ENCODE results near the gene IDI1.
"Not testable (repeated sequence)": the region's sequence is repeated elsewhere in the genome, so short reads cannot be mapped to it uniquely, and the experiment has no call there.

Gene IDI1

GRCh38 chr10:1019362-1019761 lies 29.6 kb downstream of the IDI1 start:
- Histone ChIP-seq H3K9me3 (ENCODE audit: control insufficient read depth, low read length) (no peaks in the 10 kb centered on the region), H3K27ac (ENCODE audit: insufficient read depth, low read depth, low read length, poor library complexity, severe bottlenecking) (no peak overlapping the region), H3K27me3 (ENCODE audit: control insufficient read depth, insufficient read depth, low read length, poor library complexity, severe bottlenecking) (no peaks in the 10 kb centered on the region), H3K4me3 (ENCODE audit: insufficient read depth, low read depth, low read length) (no peak overlapping the region), H3K36me3 (ENCODE audit: control insufficient read depth, insufficient read depth, low read length) (peaks cover 34% of the 10 kb centered on the region), H3K4me1 (ENCODE audit: control insufficient read depth, insufficient read depth, low read length) (no peaks in the 10 kb centered on the region)
- 93 to 96% methylated on average over 10 of the region's 10 CpGs for WGBS, 2 experiments

DNA sequence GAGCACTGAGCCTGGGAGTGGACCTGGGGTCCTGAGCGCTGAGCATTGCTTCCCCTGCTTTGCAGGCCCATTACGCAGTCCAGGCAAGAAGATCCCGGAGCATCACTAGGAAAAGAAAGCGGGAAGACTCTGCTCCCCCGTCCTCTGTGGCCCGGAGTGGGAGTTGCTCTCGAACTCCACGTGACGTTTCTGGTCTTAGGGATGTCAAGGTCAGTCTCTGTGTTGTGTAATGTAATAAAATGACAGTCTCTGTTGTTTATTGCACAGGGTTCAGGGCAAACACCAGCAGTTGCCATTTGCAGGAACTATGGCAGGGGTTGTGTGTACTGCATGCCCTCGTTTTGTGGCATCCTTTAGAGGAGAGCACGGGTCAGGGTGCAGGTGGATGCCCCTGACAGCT lies 33.2 kb downstream of the IDI1 start:
- no peaks in the 10 kb centered on the region for H3K9me3 ChIP-seq (ENCODE audit: control insufficient read depth, low read length)
- H3K27ac ChIP-seq (ENCODE audit: insufficient read depth, low read depth, low read length, poor library complexity, severe bottlenecking): no peak overlapping the region
- no peaks in the 10 kb centered on the region for H3K4me1 ChIP-seq (ENCODE audit: control insufficient read depth, insufficient read depth, low read length)
- H3K27me3 ChIP-seq (ENCODE audit: control insufficient read depth, insufficient read depth, low read length, poor library complexity, severe bottlenecking): no peaks in the 10 kb centered on the region
- peaks cover 58% of the 10 kb centered on the region for H3K36me3 ChIP-seq (ENCODE audit: control insufficient read depth, insufficient read depth, low read length)
- no peak overlapping the region for H3K4me3 ChIP-seq (ENCODE audit: insufficient read depth, low read depth, low read length)
- 94 to 95% methylated on average over 11 of the region's 11 CpGs for WGBS, 2 experiments

DNA sequence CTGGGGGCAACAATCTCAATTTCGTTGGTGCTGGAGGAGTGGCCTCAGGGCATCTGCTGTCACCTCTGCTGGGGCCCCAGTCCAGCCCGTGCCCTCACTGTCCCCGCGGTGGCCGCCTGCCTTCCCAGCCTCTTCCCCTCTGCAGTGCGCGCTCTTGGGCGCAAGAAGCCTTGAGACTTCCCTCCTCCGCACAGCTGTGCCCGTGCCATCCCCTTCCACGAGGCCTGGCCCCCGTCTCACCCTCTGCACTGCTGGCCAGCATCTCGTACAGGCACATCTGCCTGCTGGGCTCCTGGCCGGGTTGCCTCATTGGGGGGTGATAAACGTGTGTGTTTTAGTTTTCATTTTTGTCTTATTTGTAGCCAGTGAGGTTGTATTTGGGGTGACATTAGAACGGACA lies 37.2 kb downstream of the IDI1 start:
- no peaks in the 10 kb centered on the region for H3K4me1 ChIP-seq (ENCODE audit: control insufficient read depth, insufficient read depth, low read length)
- no peak overlapping the region for H3K27ac ChIP-seq (ENCODE audit: insufficient read depth, low read depth, low read length, poor library complexity, severe bottlenecking)
- H3K27me3 ChIP-seq (ENCODE audit: control insufficient read depth, insufficient read depth, low read length, poor library complexity, severe bottlenecking): no peaks in the 10 kb centered on the region
- WGBS, 2 experiments: 96 to 97% methylated on average over 16 of the region's 16 CpGs
- no peak overlapping the region for H3K4me3 ChIP-seq (ENCODE audit: insufficient read depth, low read depth, low read length)
- peaks cover 62% of the 10 kb centered on the region for H3K36me3 ChIP-seq (ENCODE audit: control insufficient read depth, insufficient read depth, low read length)
- no peaks in the 10 kb centered on the region for H3K9me3 ChIP-seq (ENCODE audit: control insufficient read depth, low read length)

- Histone ChIP-seq H3K4me1 (ENCODE audit: control insufficient read depth, insufficient read depth, low read length) (no peaks in the 10 kb centered on the region), H3K36me3 (ENCODE audit: control insufficient read depth, insufficient read depth, low read length) (peaks cover 59% of the 10 kb centered on the region), H3K27me3 (ENCODE audit: control insufficient read depth, insufficient read depth, low read length, poor library complexity, severe bottlenecking) (no peaks in the 10 kb centered on the region), H3K4me3 (ENCODE audit: insufficient read depth, low read depth, low read length) (no peak overlapping the region), H3K9me3 (ENCODE audit: control insufficient read depth, low read length) (no peaks in the 10 kb centered on the region), H3K27ac (ENCODE audit: insufficient read depth, low read depth, low read length, poor library complexity, severe bottlenecking) (no peak overlapping the region)
- WGBS, 2 experiments: 89 to 90% methylated on average over 7 of the region's 7 CpGs
Measured at GRCh38 chr10:1010703-1011102, 38.2 kb downstream of the IDI1 start.

- H3K9me3 ChIP-seq (ENCODE audit: control insufficient read depth, low read length); H3K4me1 ChIP-seq (ENCODE audit: control insufficient read depth, insufficient read depth, low read length); H3K27me3 ChIP-seq (ENCODE audit: control insufficient read depth, insufficient read depth, low read length, poor library complexity, severe bottlenecking); H3K27ac ChIP-seq (ENCODE audit: insufficient read depth, low read depth, low read length, poor library complexity, severe bottlenecking); H3K4me3 ChIP-seq (ENCODE audit: insufficient read depth, low read depth, low read length): not testable (repeated sequence)
- peaks cover 61% of the 10 kb centered on the region for H3K36me3 ChIP-seq (ENCODE audit: control insufficient read depth, insufficient read depth, low read length)
- 78 to 80% methylated on average over 7 of the region's 8 CpGs for WGBS, 2 experiments
Measured at GRCh38 chr10:1009947-1010346, 39.0 kb downstream of the IDI1 start.

GRCh38 chr10:1009071-1009494 lies 39.8 kb downstream of the IDI1 start:
- no peaks in the 10 kb centered on the region for H3K9me3 ChIP-seq (ENCODE audit: control insufficient read depth, low read length)
- H3K27ac ChIP-seq (ENCODE audit: insufficient read depth, low read depth, low read length, poor library complexity, severe bottlenecking): no peak overlapping the region
- peaks cover 62% of the 10 kb centered on the region for H3K36me3 ChIP-seq (ENCODE audit: control insufficient read depth, insufficient read depth, low read length)
- no peaks in the 10 kb centered on the region for H3K4me1 ChIP-seq (ENCODE audit: control insufficient read depth, insufficient read depth, low read length)
- no peak overlapping the region for H3K4me3 ChIP-seq (ENCODE audit: insufficient read depth, low read depth, low read length)
- no peaks in the 10 kb centered on the region for H3K27me3 ChIP-seq (ENCODE audit: control insufficient read depth, insufficient read depth, low read length, poor library complexity, severe bottlenecking)
- 96 to 97% methylated on average over 8 to 9 of the region's 9 CpGs for WGBS, 2 experiments

DNA sequence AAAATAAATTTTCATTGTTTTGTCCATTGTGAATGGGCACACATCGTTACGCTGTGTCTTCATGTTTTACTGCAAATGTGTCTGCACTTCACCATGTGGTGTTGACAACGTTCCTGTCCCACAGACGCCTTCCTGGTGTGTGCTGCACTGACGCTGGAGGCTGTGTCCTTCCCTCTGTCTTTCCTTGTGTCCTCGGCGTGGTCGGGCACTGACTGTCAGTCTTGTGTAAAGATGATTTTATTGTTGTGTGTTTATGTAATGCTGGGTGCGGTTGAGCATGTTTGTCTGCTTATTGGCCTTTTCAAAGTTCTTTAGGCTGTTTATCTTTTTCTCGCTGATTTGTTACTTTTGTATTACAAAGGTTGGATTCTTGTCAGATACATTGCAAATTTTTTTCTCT lies 41.3 kb downstream of the IDI1 start:
- no peaks in the 10 kb centered on the region for H3K4me1 ChIP-seq (ENCODE audit: control insufficient read depth, insufficient read depth, low read length)
- H3K4me3 ChIP-seq (ENCODE audit: insufficient read depth, low read depth, low read length): no peak overlapping the region
- no peak overlapping the region for H3K27ac ChIP-seq (ENCODE audit: insufficient read depth, low read depth, low read length, poor library complexity, severe bottlenecking)
- 93 to 95% methylated on average over 10 of the region's 10 CpGs for WGBS, 2 experiments
- H3K27me3 ChIP-seq (ENCODE audit: control insufficient read depth, insufficient read depth, low read length, poor library complexity, severe bottlenecking): no peaks in the 10 kb centered on the region
- H3K9me3 ChIP-seq (ENCODE audit: control insufficient read depth, low read length): no peaks in the 10 kb centered on the region
- H3K36me3 ChIP-seq (ENCODE audit: control insufficient read depth, insufficient read depth, low read length): peaks cover 69% of the 10 kb centered on the region

DNA sequence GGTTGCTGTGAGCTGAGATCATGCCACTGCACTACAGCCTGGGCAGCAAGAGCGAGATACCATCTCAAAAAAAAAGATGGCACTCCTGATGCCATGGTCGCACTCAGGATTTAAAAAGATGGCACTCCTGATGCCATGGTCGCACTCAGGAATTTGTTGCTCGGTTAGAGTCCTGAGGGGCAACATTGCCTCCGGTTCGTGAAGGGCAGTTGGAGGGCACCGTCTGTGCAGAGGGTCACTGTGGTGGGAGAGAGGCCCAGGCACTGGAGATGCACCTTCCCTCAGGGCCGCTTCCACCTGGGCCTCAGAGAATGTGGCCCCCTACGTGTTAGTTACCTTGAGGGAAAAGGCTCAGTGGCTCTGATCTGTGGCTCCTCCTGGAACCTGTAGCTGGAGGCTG lies 42.3 kb downstream of the IDI1 start:
- Histone ChIP-seq H3K9me3 (ENCODE audit: control insufficient read depth, low read length) (no peaks in the 10 kb centered on the region), H3K27me3 (ENCODE audit: control insufficient read depth, insufficient read depth, low read length, poor library complexity, severe bottlenecking) (no peaks in the 10 kb centered on the region), H3K4me3 (ENCODE audit: insufficient read depth, low read depth, low read length) (no peak overlapping the region), H3K4me1 (ENCODE audit: control insufficient read depth, insufficient read depth, low read length) (no peaks in the 10 kb centered on the region), H3K27ac (ENCODE audit: insufficient read depth, low read depth, low read length, poor library complexity, severe bottlenecking) (no peak overlapping the region), H3K36me3 (ENCODE audit: control insufficient read depth, insufficient read depth, low read length) (peaks cover 72% of the 10 kb centered on the region)
- 96% methylated on average over 9 of the region's 9 CpGs for WGBS, 2 experiments

- Histone ChIP-seq H3K36me3 (ENCODE audit: control insufficient read depth, insufficient read depth, low read length) (peaks cover 79% of the 10 kb centered on the region), H3K27me3 (ENCODE audit: control insufficient read depth, insufficient read depth, low read length, poor library complexity, severe bottlenecking) (no peaks in the 10 kb centered on the region), H3K4me3 (ENCODE audit: insufficient read depth, low read depth, low read length) (no peak overlapping the region), H3K9me3 (ENCODE audit: control insufficient read depth, low read length) (no peaks in the 10 kb centered on the region), H3K27ac (ENCODE audit: insufficient read depth, low read depth, low read length, poor library complexity, severe bottlenecking) (no peak overlapping the region), H3K4me1 (ENCODE audit: control insufficient read depth, insufficient read depth, low read length) (no peaks in the 10 kb centered on the region)
- 96 to 97% methylated on average over 9 of the region's 9 CpGs for WGBS, 2 experiments
Measured at GRCh38 chr10:1003884-1004670, 44.8 kb downstream of the IDI1 start.

DNA sequence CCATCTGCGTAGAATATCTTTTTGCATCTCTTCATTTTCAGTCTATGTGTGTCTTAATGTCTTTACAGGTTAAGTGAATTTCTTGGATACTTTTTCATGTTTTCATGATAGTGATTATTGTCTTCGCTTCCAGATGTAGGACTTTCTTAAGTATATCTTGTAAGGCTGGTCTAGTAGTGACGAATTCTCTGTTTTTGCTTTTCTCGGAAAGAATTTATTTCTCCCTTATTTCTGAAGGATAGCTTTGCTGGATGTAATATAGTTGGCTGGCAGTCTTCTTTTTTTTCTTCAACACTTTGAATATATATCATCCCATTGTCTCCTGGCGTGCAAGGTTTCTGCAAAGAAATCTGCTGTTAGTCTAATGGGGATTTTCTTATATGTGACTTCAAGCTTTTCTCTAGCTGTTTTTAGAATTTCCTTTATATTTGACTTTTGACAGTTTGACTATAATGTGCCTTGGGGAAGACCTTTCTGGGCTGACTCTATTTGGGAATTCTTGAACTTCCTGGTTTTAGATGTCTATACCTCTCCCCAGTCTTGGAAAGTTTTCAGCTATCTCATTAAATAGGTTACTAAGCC lies 46.4 kb downstream of the IDI1 start:
- WGBS, 2 experiments: 92 to 97% methylated on average over 3 to 5 of the region's 5 CpGs
- Histone ChIP-seq H3K27me3 (ENCODE audit: control insufficient read depth, insufficient read depth, low read length, poor library complexity, severe bottlenecking) (no peaks in the 10 kb centered on the region), H3K4me1 (ENCODE audit: control insufficient read depth, insufficient read depth, low read length) (no peaks in the 10 kb centered on the region), H3K36me3 (ENCODE audit: control insufficient read depth, insufficient read depth, low read length) (peaks cover 86% of the 10 kb centered on the region), H3K27ac (ENCODE audit: insufficient read depth, low read depth, low read length, poor library complexity, severe bottlenecking) (no peak overlapping the region), H3K9me3 (ENCODE audit: control insufficient read depth, low read length) (no peaks in the 10 kb centered on the region), H3K4me3 (ENCODE audit: insufficient read depth, low read depth, low read length) (no peak overlapping the region)

All from ectodermal cell (in vitro differentiated cells).